ENCODE data around the gene TRIM7.
"Not testable (repeated sequence)": the region's sequence is repeated elsewhere in the genome, so short reads cannot be mapped to it uniquely, and the experiment has no call there.

The TRIM7 gene

DNA sequence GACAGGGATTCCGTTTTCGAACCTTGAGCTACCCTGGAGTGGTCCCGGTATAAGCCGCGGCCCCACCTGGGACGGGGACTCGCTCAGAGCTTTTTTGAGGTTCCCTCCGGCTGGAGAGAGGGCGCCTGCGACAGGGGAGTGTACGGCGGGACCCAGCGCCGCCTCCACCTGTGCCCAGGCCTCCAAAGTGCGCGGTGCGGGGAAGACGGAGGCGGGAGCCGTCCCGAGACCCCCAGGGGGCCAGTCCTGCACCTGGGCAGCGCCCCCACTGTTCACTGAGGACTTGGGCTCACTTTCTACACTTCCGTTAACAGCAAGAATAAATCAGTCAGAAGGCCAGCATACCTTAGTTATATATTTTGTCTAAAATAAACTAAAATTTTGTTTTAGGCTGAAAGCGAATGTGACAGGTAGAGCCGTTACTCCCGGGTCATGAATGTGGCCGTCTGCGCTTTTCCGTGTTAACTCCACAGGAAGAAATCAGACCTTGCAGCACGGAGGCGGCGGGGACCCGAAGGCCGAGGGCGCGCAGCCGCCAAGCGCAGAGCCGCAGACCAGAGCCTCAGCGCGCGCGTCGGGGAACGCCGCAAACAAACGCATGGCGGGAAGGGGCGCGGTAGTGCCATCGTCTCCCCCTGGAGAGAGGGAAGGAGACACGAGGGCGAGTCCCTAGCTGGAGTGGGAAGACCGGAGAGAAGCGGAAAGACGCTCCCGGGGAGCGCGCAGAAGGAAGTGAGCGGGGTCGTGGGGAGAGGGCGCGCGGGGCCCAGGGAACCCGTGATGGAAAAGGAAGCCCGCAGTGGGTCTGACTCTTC is 14.1 kb downstream of the TRIM7 start:
- DNase-seq: no peak

DNA sequence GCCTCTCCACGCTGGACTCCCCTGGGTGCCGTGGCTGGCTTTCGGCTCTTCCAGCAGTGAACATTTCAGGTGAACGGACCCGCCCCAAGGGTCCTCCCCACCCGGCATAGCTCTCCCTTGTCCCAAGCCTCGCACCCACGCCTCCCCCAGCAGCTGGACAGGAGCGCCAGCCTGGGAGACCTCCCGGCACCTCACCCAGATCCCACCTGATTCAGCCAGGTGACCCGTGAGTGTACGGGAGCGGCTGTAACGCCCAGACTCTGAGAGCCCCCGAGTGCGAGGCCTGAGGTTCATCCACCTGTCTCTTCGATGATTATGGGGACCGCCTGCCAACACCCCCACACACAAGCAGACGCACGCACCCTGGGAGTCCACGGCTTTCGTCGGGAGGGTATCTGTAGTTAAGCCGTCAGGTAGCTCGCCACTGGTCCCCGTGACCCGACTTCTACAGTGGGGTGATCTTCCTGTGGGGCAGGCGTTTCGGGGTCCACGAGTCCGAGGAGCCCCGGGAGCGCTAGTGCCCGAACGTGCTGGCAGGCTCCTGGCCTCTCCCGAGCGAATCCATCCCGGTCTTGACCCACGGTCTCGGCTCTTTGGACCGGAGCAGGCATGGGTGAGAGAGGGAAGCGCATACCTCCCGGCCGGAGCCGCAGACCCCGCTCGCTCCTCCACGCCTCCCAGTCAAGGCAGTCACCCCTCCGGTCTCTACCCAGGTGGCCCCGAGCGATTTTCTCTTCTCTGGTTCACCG is 14.9 kb downstream of the TRIM7 start:
- DNase-seq: no peak

DNA sequence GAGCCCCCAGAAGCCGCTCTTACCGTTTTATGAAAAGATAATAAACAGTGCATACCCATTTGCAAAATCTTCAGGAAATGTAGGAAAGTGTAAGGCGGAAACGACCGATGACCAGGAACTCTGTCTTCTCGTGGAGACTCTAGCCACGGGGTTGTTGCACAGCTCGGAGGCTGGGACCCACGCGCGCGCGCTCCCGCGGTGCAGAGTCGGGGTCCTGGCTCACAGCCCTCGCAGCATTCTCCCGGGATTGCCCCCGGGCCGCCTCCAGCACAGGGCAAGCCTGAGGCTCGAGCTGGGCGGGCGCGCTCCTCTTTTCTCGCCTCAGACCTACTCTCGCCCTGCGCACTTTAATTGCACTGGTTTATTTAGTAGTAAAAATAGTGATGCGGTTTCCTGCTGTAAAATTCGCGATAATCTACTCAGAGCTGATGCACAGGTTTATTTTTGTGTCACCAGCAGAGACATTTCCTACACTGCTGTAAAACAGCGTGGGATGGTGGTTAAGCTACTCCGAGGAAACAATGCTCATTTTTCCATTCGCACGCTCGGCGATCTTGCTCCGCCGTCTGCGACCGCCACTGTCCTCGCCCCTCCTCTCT is 15.5 kb downstream of the TRIM7 start:
- DNase-seq: no peak

DNA sequence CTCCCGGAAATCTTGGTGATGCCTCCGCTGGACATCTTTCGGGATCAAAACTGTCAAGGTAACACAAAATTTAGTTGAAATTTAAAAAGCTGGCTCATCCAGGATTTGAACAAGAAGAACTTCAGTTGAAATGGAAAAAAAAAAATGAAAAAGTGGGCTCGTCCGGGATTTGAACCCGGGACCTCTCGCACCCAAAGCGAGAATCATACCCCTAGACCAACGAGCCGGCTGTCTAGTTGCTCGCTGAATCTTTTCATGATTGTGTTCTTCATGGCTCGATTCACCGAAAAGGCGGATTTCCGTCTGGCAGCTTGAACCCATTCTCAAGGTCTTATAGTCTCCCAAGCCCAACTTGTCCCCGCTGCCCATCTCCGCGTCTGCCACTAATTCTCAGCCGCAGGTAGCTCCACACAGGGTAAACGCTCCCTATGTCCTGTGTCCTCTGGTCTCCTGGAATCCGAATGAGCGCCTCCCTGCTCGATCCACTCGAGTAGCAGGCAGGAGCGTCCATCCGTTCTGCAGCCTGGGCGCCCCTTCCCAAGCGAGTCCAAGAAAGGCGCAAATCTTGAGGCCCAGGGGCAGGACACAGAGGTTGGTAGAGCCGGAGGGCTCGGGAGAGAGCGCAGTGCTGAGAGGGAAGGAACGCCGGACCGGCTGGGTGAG is 16.2 kb downstream of the TRIM7 start:
- DNase-seq: no peak

DNA sequence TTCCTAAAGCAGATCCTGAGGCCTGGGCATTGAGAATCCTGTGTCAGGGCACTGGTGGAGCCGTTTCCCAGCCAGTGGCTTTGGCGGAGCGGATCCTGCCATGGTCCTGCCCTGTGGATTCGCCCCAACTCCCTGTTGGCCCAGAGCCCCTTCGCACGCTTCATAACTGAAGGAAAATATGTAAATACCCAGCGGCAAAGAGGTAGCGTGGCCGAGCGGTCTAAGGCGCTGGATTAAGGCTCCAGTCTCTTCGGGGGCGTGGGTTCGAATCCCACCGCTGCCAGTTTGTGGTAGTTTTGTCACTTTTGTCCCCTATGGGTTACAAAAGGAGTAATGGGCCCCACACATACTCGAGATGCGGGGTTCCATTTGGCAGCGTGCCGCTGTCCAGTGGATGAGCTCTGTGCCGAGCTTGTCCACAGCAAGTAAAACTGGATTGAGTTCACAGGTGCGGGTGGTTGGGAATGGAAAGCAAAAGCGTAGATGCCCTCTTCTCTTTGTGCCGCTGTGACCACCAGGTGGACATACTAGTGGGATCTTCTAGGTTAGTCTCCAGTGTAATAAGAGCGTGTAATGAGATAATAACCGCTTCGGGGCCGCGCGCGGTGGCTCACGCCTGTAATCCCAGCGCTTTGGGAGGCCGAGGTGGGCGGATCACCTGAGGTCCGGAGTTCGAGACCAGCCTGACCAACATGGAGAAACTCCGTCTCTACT is 17.3 kb downstream of the TRIM7 start:
- DNase-seq: no peak

DNA sequence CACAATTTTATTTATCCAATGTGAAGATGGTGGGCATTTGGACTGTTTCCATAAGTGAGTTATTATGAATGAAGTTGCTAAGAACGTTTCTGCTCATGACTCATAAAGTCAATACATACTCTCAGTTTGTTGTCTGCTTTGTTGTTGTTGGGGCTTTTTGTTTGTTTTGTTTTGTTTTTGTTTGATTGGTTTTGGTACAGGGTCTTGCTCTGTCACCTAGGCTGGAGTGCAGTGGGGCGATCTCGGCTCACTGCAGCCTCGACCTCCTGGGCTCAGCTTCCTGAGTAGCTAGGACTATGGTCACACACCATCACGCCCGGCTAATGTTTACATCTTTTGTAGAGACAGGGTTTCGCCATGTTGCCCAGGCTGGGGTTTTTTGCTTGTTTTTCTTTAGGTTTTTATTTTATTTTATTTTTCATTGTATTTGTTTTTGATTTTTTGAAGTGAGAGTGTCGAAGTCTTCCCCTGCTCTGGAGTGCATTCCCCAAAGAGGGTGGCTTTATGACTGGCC is 18.0 kb downstream of the TRIM7 start:
- no peak for DNase-seq

DNA sequence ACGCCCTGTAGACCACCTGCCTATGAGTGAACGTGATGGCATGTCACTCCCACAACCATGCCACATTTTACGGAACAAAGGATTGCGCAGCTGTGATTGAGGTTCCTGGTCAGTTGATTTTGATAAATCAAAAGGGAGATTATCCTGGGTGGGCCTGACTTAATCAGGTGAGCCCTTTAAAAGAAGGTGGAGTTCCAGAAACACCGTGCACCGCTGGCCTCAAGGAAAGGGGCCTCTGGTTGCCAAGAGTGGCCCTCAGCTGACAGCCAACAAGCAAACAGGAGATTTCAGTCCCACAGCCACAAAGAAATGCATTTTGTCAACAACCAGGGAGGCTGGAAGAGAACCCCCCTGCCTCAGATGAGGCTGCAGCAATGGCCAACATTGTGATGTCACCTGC is 19.0 kb downstream of the TRIM7 start:
- no peak for DNase-seq

DNA sequence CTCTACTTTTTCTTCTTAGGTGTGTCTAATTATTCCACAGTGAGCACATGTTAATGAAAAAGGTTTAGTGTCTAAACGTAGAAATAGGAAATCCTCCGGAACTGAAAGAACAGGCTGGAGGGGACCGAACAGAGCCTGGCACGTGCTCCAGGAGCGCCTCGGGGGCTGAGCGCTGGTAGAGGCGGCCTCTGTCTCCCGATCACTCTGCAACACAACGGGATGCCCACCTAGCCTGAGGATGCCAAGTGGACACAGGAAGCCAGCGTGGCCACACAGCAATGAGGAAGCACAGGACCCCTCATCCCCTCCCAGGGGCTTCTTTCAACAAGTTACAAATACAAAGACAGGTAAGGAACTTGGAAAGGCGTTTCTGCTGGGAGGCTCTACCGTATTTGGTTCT is 19.4 kb downstream of the TRIM7 start:
- DNase-seq: no peak

DNA sequence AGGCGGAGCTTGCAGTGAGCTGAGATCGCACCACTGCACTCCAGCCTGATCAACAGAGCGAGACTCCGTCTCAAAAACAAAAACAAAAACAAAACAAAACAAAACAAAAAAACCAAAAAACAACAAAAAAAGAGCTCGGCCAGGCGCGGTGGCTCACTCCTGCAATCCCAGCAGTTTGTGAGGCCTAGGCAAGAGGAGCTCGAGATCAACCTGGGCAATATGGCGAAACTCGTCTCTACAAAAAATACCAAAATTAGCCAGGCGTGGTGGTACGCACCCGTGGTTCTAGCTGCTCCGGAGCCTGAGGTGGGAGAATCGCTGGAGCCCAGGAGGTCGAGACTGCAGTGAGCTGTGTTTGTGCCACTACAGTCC is 20.2 kb downstream of the TRIM7 start:
- no peak for DNase-seq

DNA sequence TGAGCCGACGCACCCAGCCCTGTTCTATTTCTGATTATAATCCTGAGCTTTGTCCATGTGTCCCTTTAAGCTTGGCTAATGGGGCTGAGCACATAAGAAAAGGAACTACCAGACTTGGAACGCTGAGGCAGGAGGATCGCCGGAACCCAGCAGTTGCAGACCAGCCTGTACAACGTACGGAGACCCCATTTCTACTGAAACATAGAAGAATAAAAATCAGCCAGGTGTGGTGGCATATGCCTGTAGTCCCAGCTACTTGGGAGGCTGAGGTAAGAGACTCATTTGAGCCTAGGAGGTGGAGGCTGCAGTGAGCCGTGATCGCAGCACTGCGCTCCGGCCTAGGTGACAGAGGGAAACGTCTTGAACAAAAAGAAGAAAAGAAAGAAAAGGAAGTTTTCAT is 22.3 kb downstream of the TRIM7 start:
- no peak for DNase-seq

DNA sequence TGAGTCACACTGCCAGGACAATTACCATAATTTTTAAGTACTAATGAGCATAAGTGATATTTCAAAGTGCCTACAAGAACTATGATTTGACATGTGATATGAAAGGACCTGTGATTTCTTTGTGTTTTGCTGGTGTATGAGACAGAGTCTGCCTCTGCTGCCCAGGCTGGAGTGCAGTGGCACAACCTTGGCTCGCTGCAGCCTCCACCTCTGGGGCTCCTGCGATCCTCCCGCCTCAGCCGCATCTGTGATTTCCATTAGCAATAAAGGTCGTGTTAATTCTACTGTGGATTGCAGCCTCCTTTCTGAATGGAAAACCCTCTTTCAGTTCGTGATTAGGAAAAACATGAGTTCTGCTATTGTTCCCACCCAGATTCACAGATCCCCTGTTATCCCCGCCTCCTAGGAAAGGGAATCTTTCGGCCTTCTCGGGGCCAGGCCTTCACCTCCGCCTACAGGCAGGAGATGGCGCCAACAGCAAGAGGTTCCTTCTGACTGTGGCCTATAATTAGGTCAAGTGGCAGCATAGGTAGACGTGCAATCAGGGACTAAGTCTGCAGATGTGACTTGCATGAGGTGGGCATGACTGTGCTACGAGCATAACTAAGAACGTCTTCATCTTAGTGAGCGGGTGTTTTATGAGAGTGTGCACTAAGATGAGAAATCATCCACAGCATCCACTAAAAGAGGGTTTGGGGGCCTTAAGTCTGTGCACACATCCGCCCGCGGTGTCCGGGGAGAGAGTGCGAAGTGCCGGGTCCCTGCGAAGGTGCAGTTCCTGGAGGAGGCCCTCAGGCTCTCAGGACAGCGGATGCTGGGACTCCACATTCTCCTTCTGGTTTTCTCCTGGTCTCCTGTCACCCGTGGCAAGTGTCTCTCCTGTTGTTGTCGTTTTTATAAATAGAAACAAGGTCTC is 23.1 kb downstream of the TRIM7 start:
- no peak for DNase-seq

DNA sequence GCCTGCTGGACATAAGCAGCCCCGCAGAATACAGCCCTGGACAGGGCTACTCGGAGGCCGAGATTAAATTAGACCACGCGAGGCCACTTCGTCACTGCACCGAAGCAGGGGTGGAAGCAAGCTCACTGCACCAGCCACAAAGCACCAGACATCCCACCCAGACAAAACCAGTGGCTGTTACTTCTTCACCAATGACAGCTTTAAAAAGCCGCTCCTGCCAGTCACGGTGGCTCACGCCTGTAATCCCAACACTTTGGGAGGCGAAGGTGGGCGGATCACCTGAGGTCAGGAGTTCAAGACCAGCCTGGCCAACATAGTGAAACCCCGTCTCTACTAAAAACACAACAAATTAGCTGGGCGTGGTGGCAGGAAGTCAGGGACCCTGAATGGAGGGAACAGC is 27.4 kb downstream of the TRIM7 start:
- not testable (repeated sequence) for DNase-seq

DNA sequence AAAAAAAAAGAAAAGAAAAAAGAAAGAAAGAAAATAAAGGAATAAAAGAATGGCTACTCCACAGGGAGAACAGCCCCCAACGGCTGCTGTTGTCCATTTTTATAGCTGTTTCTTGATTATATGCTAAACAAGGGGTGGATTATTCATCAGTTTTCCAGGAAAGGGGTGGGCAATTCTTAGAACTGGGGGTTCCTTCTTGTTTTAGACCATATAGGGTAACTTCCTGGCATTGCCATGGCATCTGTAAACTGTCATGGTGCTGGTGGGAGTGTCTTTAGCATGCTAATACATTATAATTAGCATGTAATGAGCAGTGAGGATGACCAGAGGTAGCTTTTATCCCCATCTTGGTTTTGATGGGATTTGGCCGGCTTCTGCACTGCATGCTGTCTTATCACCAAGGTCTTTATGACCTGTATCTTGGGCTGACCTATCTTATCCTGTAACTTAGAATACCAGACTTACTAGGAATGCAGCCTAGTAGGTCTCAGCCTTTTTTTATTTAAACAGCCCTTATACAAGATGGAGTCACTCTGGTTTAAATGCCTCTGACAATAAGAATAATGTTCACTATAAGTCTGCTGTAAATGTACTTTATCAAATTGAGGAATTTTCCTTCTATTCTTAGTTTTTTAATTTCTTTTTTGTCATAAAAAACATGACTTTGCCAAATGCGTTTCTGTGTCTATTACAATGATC is 28.6 kb downstream of the TRIM7 start:
- no peak for DNase-seq

DNA sequence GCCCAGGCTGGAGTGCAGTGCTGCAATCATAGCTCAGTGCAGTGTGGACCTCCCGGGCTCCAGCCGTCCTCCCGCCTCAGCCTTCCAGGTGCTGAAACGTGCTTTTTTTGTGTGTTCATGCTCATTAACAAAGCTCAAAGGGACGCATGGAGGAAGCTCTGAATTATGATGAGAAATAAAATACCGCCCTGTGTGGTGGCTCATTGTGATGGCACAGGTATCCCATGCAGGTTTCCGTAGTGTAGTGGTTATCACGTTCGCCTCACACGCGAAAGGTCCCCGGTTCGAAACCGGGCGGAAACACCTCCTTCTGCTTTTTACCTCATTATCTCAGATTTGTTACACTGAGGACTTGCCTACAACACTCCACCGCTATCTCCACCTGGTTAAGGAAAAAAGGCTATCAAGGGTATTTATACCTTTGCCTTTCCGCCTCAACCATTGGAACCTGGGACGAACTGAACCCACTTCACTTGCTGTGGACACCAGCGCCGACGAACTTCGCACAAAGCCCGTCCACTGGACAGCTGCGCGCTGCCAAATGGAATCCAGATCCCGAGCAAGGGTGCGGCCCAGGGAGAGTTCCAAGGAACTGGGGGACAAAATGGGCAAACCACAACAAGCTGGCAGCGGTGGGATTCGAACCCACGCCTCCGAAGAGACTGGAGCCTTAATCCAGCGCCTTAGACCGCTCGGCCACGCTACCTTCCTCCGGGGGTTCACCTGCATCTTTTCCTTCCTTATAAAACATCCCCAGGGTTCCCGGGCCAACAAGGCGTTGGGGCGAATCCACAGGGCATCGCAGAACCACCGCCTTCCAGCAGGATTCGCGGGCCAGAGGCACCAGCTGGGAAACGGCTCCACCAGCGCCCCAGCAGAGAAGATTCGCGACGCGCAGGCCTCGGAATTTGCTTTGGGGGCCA is 31.3 kb downstream of the TRIM7 start:
- no peak for DNase-seq

DNA sequence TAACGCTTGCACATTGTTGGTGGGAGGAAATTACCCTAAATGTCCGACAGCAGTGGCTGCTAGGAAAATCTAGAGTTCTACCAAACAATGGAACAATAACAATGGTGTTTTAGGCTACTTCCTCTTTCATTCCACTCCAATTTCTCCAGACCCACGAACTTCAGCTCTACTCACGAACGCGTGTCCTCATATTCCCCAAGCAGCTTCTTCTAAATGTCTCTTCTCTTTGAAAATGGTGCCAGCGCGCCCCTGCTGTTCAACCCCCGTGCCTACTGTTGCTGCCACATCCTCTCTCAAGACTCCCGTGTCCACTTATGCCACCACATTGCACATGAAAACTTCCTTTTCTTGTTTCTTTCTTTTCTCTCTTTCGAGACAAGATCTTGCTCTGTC is 32.0 kb downstream of the TRIM7 start:
- no peak for DNase-seq

DNA sequence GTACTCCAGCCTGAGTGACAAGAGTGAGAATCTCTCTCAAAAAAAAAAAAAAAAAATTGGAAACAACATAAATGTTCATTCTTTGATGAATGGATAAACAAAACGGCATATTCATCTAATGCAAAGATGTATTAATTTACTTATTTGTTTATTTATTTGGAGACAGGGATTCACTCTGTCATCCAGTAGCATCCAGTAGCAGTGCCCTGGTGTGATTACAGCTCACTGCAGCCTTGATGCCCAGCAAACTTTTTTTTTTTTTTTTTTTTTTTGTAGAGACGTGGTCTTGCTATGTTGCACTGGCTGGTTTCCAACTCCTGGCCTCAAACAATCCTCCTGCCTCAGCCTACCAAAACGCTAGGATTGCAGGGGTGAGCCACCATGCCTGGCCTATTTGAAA is 33.2 kb downstream of the TRIM7 start:
- no peak for DNase-seq

DNA sequence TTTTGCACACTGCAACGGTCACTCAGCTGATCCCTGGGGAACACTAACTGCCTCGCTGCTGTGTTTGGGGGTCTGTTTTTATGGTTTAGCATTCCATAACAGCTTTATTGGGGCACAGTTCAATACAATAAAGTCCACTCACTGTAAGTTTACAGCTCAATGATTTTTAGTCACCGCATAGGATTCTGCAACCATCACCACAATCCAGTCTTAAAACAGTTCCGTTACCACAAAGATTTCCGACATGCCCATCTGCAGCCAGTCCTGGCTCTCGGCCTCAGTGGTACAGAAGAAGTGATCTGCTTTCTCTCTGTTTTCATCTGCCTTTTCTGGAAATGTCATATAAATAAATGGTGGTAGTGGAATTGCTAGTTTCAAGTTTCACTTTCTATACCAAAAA is 34.0 kb downstream of the TRIM7 start:
- DNase-seq: no peak

DNA sequence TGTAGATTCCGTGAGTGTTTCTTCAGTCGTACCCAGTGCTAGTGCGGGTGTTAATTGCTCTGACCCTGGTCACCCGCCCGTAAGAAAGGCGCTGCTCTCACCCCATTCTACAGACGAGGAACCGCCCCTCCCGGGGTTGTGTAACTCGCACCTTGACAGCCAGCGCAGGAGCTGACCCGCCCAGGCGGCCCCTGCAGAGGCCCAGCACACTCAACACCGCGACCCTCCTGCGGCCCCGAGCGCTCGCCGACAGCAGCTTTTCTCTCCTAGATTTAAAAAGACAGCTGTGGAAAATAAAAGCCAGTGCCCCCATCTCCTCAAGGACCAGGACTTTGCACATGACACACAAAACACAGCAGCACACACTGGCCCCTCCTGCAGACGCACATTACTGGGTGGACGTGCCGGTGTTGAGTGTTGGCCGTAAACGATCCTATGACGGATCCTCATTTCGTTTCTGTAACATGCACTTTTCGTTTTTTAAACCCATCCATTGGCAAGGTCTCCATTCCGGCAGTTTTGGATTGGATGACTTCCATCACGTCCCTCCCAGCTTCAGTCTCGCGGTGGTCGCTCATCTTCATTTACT is 34.7 kb downstream of the TRIM7 start:
- no peak for DNase-seq

DNA sequence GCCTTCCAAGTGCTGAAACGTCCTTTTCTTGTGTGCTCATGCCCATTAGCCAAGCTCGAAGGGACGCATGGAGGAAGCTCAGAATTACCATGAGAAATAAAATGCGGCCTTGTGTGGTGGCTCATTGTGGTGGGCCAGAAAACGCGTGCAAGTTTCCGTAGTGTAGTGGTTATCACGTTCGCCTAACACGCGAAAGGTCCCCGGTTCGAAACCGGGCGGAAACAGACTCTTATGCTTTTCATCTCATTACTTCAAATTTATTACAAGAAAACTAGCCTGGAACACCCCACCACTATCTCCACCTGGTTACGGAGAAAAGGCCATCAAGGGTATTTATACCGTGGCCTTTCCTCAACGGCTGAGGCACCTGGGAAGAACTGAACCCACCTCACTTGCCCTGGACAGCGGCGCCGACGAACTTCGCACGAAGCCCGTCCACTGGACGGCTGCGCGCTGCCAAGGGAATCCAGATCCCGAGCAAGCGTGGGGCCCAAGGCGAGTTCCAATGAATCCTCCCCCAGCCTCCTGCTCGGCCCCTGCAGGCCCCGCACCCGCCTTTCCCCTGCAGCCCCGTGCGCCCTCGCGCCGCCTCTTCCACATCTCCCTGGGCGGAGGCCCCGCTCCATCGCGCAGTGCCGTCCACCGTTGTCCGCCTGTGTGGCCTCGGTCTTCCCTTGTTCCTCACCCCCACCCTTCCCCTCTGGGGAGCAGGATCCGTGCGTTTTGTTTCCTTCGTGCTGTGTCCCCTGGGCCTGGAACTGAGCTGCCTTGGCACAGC is 35.3 kb downstream of the TRIM7 start:
- DNase-seq: peak; percentile 8

All from DMS153 (cell line).